DND-41 (cell line): ENCODE data around the gene C10orf105.

Experiments used
- ATAC-seq: fragments of 200-7000 bp; cut with Tn5 transposase; 3 replicates; pipeline ENCODE4 v1.9.1; 2021; ENCODE audit warnings: low read depth; ENCODE audit not compliant: insufficient read depth
- DNase-seq: peaks from one replicate; pipeline ENCODE4 v3.0.0-alpha.2; 2020
- H2AFZ ChIP-seq: 2 replicates; pipeline ENCODE4 v1.6.0; 2012; ENCODE audit warnings: low read depth, low read length
- H3K27ac ChIP-seq: 2 replicates; pipeline ENCODE4 v1.5.1; 2012; ENCODE audit warnings: low read length, inconsistent platforms
- H3K27me3 ChIP-seq: fragments of 200-600 bp; sonication (generic); 2 replicates; pipeline ENCODE4 v1.6.0; 2012; ENCODE audit warnings: low read length, mild to moderate bottlenecking, inconsistent platforms; ENCODE audit not compliant: insufficient read depth, poor library complexity
- H3K36me3 ChIP-seq: 2 replicates; pipeline ENCODE4 v1.5.1; 2012; ENCODE audit warnings: low read length, inconsistent platforms; ENCODE audit not compliant: insufficient read depth
- H3K4me1 ChIP-seq: 2 replicates; pipeline ENCODE4 v1.5.1; 2012; ENCODE audit warnings: mild to moderate bottlenecking, low read length; ENCODE audit not compliant: insufficient read depth
- H3K4me2 ChIP-seq: 2 replicates; pipeline ENCODE4 v1.6.0; 2012; ENCODE audit warnings: mild to moderate bottlenecking, moderate library complexity, low read length, inconsistent platforms; ENCODE audit not compliant: insufficient read depth
- H3K4me3 ChIP-seq, 2 experiments: fragments of 200-600 bp in 1 of 2; shearing (Covaris generic) in 1 of 2; 2 replicates each; pipeline ENCODE4 v1.5.1; 2012 to 2016; ENCODE audit warnings: inconsistent platforms in 2 of 2, low read length in 2 of 2, mild to moderate bottlenecking in 2 of 2, low read depth in 1 of 2, moderate library complexity in 1 of 2
- H3K79me2 ChIP-seq: 2 replicates; pipeline ENCODE4 v1.6.0; 2012; ENCODE audit warnings: low read length, inconsistent platforms; ENCODE audit not compliant: insufficient read depth
- H3K9ac ChIP-seq: 2 replicates; pipeline ENCODE4 v1.6.0; 2012; ENCODE audit warnings: low read depth, mild to moderate bottlenecking, inconsistent platforms, low read length, moderate library complexity
- H3K9me3 ChIP-seq: 2 replicates; pipeline ENCODE4 v1.5.1; 2012; ENCODE audit warnings: low read length, moderate library complexity, mild to moderate bottlenecking, inconsistent platforms; ENCODE audit not compliant: insufficient read depth, severe bottlenecking
- H4K20me1 ChIP-seq: 2 replicates; pipeline ENCODE4 v1.6.0; 2012; ENCODE audit warnings: low read length; ENCODE audit not compliant: insufficient read depth
- EZH2 ChIP-seq: IDR thresholded peaks from 3 replicates; pipeline ENCODE4 v1.6.1; 2012; ENCODE audit warnings: borderline replicate concordance, low read depth, mild to moderate bottlenecking, moderate library complexity, low read length, inconsistent platforms; ENCODE audit not compliant: severe bottlenecking
- TF ChIP-seq, protein P1 (sequence below): IDR thresholded peaks from 2 replicates; pipeline ENCODE4 v1.5.1; 2012; ENCODE audit warnings: borderline replicate concordance, low read length, moderate library complexity, mild to moderate bottlenecking; ENCODE audit not compliant: poor library complexity, severe bottlenecking; ENCODE audit errors: extremely low read depth

The C10orf105 gene

DNA sequence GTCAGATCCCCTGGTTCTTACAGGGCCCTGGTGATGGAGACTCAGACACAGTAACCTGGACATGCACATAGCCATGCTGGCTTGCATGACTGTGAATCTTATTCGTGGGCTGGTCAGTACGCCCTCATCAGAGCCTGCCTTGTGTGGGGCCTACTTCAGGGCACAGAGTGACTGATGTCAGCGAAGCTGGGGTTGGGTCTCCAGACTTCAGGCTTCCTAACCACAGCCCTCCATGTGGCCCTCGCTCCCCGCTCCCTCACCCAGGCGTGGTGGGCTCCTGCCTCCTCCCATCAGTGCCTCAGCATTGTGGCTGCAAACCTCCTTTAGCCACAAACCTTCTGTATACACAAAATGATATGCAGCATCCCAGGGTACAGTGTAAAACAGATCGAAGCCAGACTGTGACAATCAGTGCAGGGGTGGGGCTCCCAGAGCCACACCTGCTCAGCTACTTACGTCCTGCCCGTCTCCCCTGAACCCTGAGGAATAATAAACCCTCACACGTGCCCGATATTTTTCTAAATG is 7.1 kb upstream of the C10orf105 start:
- H3K9ac ChIP-seq, result no peak overlapping the region
- ATAC-seq, result peak; percentile 74
- H3K4me2 ChIP-seq, result no peak overlapping the region

DNA sequence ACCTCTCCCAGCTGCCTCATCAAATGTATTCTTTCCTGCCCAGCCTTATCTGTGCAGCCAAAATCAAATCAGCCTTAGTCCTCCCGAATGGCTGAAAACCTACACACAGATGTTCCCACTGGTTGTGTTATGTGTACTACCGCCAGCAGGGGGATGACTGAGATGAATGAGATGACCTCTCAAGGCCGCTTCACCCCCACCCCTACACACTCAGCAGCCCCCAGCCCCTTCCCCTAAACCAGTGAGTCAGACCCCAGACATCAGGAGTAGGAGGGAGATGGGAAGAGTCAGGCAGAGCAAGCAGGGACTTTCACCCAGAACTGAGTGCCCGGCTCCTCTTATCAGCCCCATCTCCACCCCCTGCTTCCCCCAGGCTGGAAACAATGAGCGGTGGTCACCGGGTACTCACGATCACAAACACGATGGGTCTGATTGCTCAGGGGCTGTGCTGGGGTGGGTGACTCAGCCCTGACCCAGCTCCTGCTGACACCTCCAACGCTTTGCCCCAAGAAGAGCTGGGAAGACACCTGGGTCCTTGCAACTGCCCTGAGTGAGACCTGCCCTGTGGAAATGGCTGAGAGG is 6.5 kb upstream of the C10orf105 start:
- Histone ChIP-seq H3K79me2 (no peaks in the 10 kb centered on the region), H3K9ac (no peak overlapping the region), H3K36me3 (no peaks in the 10 kb centered on the region), H3K4me1 (peaks cover 42% of the 10 kb centered on the region), H3K27ac (peak overlapping the region; percentile 82), H3K27me3 (no peaks in the 10 kb centered on the region), H3K9me3 (no peaks in the 10 kb centered on the region), H2AFZ (no peak overlapping the region), H4K20me1 (no peaks in the 10 kb centered on the region), H3K4me2 (no peak overlapping the region), H3K4me3 (no peak overlapping the region)
- peak; percentile 3; the same call in 2 of the 3 replicates for ATAC-seq
- DNase-seq, result peak; percentile 41
- no peak for TF ChIP-seq EZH2
- TF ChIP-seq, protein P1, sequence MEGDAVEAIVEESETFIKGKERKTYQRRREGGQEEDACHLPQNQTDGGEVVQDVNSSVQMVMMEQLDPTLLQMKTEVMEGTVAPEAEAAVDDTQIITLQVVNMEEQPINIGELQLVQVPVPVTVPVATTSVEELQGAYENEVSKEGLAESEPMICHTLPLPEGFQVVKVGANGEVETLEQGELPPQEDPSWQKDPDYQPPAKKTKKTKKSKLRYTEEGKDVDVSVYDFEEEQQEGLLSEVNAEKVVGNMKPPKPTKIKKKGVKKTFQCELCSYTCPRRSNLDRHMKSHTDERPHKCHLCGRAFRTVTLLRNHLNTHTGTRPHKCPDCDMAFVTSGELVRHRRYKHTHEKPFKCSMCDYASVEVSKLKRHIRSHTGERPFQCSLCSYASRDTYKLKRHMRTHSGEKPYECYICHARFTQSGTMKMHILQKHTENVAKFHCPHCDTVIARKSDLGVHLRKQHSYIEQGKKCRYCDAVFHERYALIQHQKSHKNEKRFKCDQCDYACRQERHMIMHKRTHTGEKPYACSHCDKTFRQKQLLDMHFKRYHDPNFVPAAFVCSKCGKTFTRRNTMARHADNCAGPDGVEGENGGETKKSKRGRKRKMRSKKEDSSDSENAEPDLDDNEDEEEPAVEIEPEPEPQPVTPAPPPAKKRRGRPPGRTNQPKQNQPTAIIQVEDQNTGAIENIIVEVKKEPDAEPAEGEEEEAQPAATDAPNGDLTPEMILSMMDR, result peak; percentile 47

More for the DNA sequence above, 7.1 kb upstream of the C10orf105 start:
- TF ChIP-seq, protein P1, result no peak
- TF ChIP-seq EZH2, result no peak
- Histone ChIP-seq H4K20me1 (no peaks in the 10 kb centered on the region), H3K36me3 (no peaks in the 10 kb centered on the region), H3K9me3 (no peaks in the 10 kb centered on the region), H3K79me2 (no peaks in the 10 kb centered on the region), H3K27me3 (no peaks in the 10 kb centered on the region), H3K4me1 (peaks cover 42% of the 10 kb centered on the region), H3K27ac (peak overlapping the region; percentile 82), H2AFZ (no peak overlapping the region), H3K4me3 (no peak overlapping the region)
- peak; percentile 79 for DNase-seq

DNA sequence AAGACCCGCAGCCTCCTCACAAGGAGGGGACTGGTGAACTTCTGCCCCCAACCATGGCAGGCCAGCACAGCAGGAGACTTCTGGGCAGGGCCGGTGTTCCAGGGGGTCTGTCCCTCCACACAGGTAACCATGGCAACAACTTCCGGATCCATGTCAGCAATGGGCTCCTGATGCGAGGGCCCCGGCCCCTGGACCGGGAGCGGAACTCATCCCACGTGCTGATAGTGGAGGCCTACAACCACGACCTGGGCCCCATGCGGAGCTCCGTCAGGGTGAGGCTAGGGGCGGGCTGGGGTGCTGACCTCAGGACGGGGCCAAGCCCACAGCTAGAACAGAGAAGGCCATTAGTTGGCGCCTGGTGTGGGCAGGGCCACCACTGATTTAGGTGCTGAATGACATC is 5.7 kb upstream of the C10orf105 start:
- Histone ChIP-seq H3K27me3 (no peaks in the 10 kb centered on the region), H3K27ac (no peak overlapping the region), H3K79me2 (no peaks in the 10 kb centered on the region), H4K20me1 (no peaks in the 10 kb centered on the region), H2AFZ (no peak overlapping the region), H3K4me1 (peaks cover 42% of the 10 kb centered on the region), H3K9ac (no peak overlapping the region), H3K4me3 (no peak overlapping the region), H3K36me3 (no peaks in the 10 kb centered on the region), H3K9me3 (no peaks in the 10 kb centered on the region), H3K4me2 (no peak overlapping the region)
- no peak for DNase-seq
- TF ChIP-seq EZH2, result no peak
- TF ChIP-seq, protein P1, result no peak
- ATAC-seq, result no peak
